ENCODE data around the gene MUC20. TPM values are rescaled to one million over a fixed set of nuclear protein-coding genes. Genes with fewer than 3 reads are reported as not detected.

The MUC20 gene
- total RNA-seq, 6 donors from 2014 or later = 10.1 to 39.8 (median 15.2) TPM

DNA sequence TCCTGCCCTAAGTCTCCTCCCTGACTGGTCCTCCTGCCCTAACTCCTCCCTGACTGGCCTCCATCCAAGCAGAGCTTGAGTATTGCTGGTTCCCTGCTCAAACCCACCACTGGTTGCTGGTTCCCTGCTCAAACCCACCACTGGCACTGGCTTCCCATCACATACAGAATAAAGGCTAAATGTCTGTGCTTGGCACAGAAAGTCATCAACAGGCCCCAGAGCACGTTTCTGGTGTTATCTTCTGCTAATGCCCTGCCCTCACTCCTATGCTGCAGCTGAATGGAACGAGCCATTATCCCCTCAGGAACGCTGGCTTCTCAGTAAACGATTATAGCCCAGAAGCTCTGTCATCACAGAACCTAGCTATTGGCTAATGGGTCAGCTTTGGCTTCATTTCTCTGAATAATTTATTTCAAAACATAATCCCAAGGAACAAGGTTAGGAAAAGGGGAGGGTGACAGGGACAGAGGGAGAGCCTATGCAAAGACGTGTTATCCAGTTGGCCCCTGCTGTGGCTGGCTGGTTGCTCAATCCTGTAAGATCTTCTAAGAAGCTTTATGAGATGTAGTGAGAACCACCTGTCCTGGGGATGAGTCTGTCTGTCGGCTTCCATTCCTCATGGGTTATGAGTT lies 6.3 kb upstream of the MUC20 start:
- H3K4me3 ChIP-seq = no peak overlapping the region
- no peak overlapping the region for H3K27ac ChIP-seq
- no peaks in the 10 kb centered on the region for H3K9me3 ChIP-seq
- no peaks in the 10 kb centered on the region for H3K4me1 ChIP-seq
- 88 to 94% methylated on average over 6 of the region's 6 CpGs for WGBS, 2 donors
- no peaks in the 10 kb centered on the region for H3K27me3 ChIP-seq
- TF ChIP-seq POLR2AphosphoS5 (IDR thresholded peaks at IDR 0.05) (no peak), POLR2A (IDR thresholded peaks at IDR 0.05) (no peak), EP300 (IDR thresholded peaks at IDR 0.05) (no peak)
- TF ChIP-seq, protein P1, sequence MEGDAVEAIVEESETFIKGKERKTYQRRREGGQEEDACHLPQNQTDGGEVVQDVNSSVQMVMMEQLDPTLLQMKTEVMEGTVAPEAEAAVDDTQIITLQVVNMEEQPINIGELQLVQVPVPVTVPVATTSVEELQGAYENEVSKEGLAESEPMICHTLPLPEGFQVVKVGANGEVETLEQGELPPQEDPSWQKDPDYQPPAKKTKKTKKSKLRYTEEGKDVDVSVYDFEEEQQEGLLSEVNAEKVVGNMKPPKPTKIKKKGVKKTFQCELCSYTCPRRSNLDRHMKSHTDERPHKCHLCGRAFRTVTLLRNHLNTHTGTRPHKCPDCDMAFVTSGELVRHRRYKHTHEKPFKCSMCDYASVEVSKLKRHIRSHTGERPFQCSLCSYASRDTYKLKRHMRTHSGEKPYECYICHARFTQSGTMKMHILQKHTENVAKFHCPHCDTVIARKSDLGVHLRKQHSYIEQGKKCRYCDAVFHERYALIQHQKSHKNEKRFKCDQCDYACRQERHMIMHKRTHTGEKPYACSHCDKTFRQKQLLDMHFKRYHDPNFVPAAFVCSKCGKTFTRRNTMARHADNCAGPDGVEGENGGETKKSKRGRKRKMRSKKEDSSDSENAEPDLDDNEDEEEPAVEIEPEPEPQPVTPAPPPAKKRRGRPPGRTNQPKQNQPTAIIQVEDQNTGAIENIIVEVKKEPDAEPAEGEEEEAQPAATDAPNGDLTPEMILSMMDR (IDR thresholded peaks at IDR 0.05) = no peak
- ATAC-seq (ENCODE audit: low FRiP score in 2 of 2) = no peak
- no peak for DNase-seq
- peaks cover 0 to 41% (median 25%) of the 10 kb centered on the region in 4 donors for H3K36me3 ChIP-seq

DNA sequence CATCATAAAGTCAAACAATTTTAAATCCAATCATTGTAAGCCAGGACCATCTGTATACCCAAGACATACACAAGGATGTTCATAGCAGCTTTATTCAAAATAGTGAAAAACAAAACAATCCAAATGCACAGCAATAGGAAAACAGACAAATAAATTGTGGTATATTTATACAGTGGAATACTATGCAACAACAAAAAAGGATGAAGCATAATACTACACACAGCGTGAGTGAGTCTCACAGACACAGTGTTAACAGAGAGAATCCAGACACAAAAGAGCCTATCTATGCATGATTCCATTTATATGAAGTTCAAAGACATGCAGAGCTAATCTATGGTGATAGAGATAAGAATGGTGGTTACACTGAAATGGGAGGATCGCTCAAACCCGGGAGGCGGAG lies 5.6 kb upstream of the MUC20 start:
- Histone ChIP-seq H3K27me3 (no peaks in the 10 kb centered on the region), H3K36me3 (peaks cover 0 to 35% (median 21%) of the 10 kb centered on the region in 4 donors), H3K9me3 (no peaks in the 10 kb centered on the region), H3K4me3 (no peak overlapping the region), H3K4me1 (no peaks in the 10 kb centered on the region), H3K27ac (no peak overlapping the region)
- WGBS, 2 donors = 65 to 74% methylated on average over 4 of the region's 4 CpGs
- TF ChIP-seq EP300 (IDR thresholded peaks at IDR 0.05) = no peak
- TF ChIP-seq POLR2A (IDR thresholded peaks at IDR 0.05) = no peak
- no peak for TF ChIP-seq POLR2AphosphoS5 (IDR thresholded peaks at IDR 0.05)
- TF ChIP-seq, protein P1 (IDR thresholded peaks at IDR 0.05) = no peak
- ATAC-seq (ENCODE audit: low FRiP score in 2 of 2) (peak in 1 of 2 donors; percentile 19), DNase-seq (no peak)

DNA sequence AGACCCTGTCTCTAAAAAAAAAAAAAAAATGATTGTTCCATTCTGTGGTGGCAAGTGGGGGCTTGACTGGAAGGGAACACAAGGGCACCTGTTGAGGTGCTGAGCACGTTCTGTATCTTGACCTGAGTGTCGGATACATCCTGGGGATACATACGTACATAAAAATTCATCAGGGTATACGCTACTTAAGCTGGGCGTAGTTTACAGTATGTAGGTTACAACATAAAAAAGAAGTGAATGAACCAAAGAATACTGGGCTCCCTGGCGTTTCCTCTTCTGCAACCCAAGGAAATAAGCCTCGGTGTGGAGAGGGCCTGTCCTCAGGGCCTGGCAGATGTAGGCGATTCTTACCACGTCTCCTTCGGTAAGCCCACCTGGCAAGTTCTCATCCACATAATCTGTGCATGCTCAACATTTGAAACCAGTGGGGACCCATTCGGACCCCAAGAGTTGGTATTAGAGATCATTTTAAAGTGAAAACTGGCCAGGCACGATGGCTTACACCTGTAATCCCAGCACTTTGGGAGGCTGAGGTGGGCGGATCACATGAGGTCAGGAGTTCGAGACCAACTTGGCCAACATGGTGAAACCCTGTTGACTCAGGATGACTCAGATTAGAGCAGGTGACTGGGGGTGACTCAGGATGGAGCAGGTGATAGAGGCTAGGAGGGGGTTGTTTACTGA lies 5.1 kb upstream of the MUC20 start:
- H3K36me3 ChIP-seq = peaks cover 0 to 30% (median 21%) of the 10 kb centered on the region in 4 donors
- 75 to 79% methylated on average over 14 of the region's 14 CpGs for WGBS, 2 donors
- TF ChIP-seq POLR2A (IDR thresholded peaks at IDR 0.05) (no peak), POLR2AphosphoS5 (IDR thresholded peaks at IDR 0.05) (peak in 1 of 2 donors; percentile 23), EP300 (IDR thresholded peaks at IDR 0.05) (peak in 1 of 4 donors; percentile 72)
- TF ChIP-seq, protein P1 (IDR thresholded peaks at IDR 0.05) = no peak
- H3K27me3 ChIP-seq = no peaks in the 10 kb centered on the region
- H3K4me1 ChIP-seq = peaks cover 0 to 1% (median 0%) of the 10 kb centered on the region in 4 donors
- ATAC-seq (ENCODE audit: low FRiP score in 2 of 2) (peak; percentile 15 to 40), DNase-seq (no peak)
- H3K4me3 ChIP-seq = no peak overlapping the region
- H3K27ac ChIP-seq = no peak overlapping the region
- no peaks in the 10 kb centered on the region for H3K9me3 ChIP-seq

DNA sequence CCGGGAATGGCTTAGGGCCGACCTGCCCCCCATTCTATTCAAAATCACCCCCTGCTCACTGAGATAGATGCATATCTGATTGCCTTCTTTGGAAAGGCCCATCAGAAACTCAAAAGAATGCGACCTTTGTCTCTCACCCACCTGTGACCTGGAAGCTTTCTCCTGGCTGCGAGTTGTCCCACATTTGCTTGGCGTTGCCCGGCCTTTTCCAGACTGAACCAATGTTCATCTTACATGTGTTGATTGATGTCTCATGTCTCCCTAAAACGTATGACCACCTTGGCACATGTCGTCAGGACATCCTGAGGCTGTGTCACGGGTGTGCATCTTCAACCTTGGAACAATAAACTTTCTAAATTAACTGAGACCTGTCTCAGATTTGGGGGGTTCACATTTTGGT lies 3.4 kb upstream of the MUC20 start:
- ATAC-seq (ENCODE audit: low FRiP score in 2 of 2) (no peak), DNase-seq (no peak)
- H3K36me3 ChIP-seq = peaks cover 0 to 17% (median 10%) of the 10 kb centered on the region in 4 donors
- H3K4me3 ChIP-seq = no peak overlapping the region
- H3K27me3 ChIP-seq = no peaks in the 10 kb centered on the region
- no peaks in the 10 kb centered on the region for H3K9me3 ChIP-seq
- H3K27ac ChIP-seq = no peak overlapping the region
- WGBS, 2 donors = 69% methylated on average over 9 of the region's 9 CpGs
- H3K4me1 ChIP-seq = peaks cover 0 to 4% (median 0%) of the 10 kb centered on the region in 4 donors
- TF ChIP-seq, protein P1 (IDR thresholded peaks at IDR 0.05) = no peak
- TF ChIP-seq POLR2AphosphoS5 (IDR thresholded peaks at IDR 0.05) (no peak), EP300 (IDR thresholded peaks at IDR 0.05) (no peak), POLR2A (IDR thresholded peaks at IDR 0.05) (no peak)
